SK-N-MC (cell line): ENCODE data around the gene FBXL17.
"Not testable (repeated sequence)": the region's sequence is repeated elsewhere in the genome, so short reads cannot be mapped to it uniquely, and the experiment has no call there.

ENCODE experiments used
- DNase-seq: peaks from one replicate; pipeline ENCODE4 v3.0.0-alpha.2; 2011; ENCODE audit warnings: low read depth, low spot score
- H3K27ac ChIP-seq: fragments of 200-600 bp; sonication (generic); 2 replicates; pipeline ENCODE4 v1.5.1; 2016; ENCODE audit warnings: mixed run types
- H3K36me3 ChIP-seq: fragments of 200-600 bp; sonication (generic); 2 replicates; pipeline ENCODE4 v1.6.1; 2017; ENCODE audit warnings: antibody characterized with exemption, low read length, mixed read lengths; ENCODE audit not compliant: insufficient read depth
- H3K4me3 ChIP-seq: fragments of 200-600 bp; sonication (generic); 2 replicates; pipeline ENCODE4 v1.5.1; 2016
- H3K9ac ChIP-seq: fragments of 200-600 bp; sonication (generic); 2 replicates; pipeline ENCODE4 v1.8.0; 2017; ENCODE audit warnings: mixed run types, mixed read lengths; ENCODE audit not compliant: insufficient read length
- H3K9me3 ChIP-seq: fragments of 200-600 bp; sonication (generic); 2 replicates; pipeline ENCODE4 v1.6.1; 2017; ENCODE audit warnings: low read depth, mild to moderate bottlenecking, antibody characterized with exemption, low read length, moderate library complexity, mixed read lengths
- EZH2 ChIP-seq: fragments of 200-600 bp; sonication (generic); IDR thresholded peaks from one replicate; pipeline ENCODE4 v1.6.1; 2017; ENCODE audit warnings: antibody characterized with exemption
- FOXP2 ChIP-seq: optimal IDR thresholded peaks from 2 replicates; pipeline ENCODE3; 2011; ENCODE audit warnings: mild to moderate bottlenecking, moderate library complexity; ENCODE audit not compliant: insufficient read depth; ENCODE audit errors: extremely low read length, control extremely low read depth
- POLR2AphosphoS5 ChIP-seq: IDR thresholded peaks from 2 replicates; pipeline ENCODE4 v1.6.1; 2012; ENCODE audit warnings: mild to moderate bottlenecking, low read depth, low read length, borderline replicate concordance

The FBXL17 gene

GRCh38 chr5:108398964-108399363, 17.1 kb upstream of the FBXL17 start:
- DNase-seq: no peak
- Histone ChIP-seq H3K9me3 (no peaks in the 10 kb centered on the region), H3K36me3 (no peaks in the 10 kb centered on the region), H3K4me3 (no peak overlapping the region), H3K27ac (no peak overlapping the region), H3K9ac (no peak overlapping the region)
- TF ChIP-seq EZH2 (no peak), FOXP2 (no peak), POLR2AphosphoS5 (no peak)

- H3K9ac ChIP-seq, H3K4me3 ChIP-seq, H3K27ac ChIP-seq, H3K36me3 ChIP-seq, DNase-seq, H3K9me3 ChIP-seq: not testable (repeated sequence)
Measured at GRCh38 chr5:108396837-108397236, 14.9 kb upstream of the FBXL17 start.

DNA sequence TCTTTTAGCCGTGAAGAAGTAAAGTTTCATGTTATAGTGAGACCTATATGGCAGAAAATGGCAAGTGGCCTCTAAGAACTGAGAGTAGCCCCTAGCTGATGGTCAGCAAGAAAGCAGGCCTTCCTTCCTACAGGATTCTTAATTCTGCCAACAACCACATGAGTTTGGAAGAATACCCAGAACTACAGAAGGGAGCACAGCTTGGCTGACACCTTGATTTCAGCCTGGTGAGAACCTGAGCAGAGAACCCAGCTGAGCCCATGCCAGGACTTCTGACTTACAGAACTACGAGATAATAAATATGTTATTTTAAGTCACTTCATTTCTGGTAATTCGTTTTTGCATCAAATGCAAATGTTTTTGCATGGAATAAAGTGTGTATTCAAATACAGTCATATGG, 5.9 kb upstream of the FBXL17 start:
- no peak overlapping the region for H3K4me3 ChIP-seq
- H3K9me3 ChIP-seq: no peaks in the 10 kb centered on the region
- no peak overlapping the region for H3K9ac ChIP-seq
- no peak for TF ChIP-seq FOXP2
- no peak for TF ChIP-seq POLR2AphosphoS5
- no peak for TF ChIP-seq EZH2
- DNase-seq: no peak
- no peaks in the 10 kb centered on the region for H3K36me3 ChIP-seq
- H3K27ac ChIP-seq: no peak overlapping the region

DNA sequence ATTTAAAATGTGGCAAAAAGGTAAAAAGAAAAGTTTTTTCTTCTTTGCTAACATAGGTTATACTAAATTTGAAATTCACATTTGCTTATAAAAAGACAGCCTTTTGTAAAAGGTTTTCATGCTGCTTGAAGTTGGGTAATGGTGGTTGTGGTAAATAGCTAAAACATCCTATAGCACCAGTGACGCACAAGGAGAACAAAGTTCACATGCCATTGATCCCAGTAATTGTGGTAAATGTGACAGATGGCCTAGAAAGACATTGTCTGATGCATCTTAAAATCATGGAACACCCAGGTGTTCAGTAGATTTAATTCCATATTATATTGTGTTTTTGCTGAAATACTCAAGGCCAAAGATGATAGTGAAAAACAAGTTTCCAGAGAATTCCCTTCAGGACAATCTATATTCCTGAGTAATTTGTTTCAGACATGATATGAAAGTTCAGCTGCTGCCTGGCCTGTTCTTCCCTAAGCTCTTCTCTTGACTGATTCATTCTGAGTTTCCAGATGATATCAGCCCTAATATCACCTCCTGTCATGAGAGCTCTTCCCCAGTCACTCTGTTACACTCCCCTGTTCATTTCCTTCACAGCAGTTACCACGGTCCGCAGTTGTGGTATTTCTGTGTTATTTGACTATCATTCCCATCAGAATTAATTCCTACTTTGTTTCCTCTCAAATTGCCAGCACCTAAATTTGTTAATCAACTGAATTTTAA, 4.6 kb upstream of the FBXL17 start:
- TF ChIP-seq EZH2 (no peak), POLR2AphosphoS5 (no peak), FOXP2 (no peak)
- no peak for DNase-seq

GRCh38 chr5:108384741-108385140, 2.8 kb upstream of the FBXL17 start:
- DNase-seq: no peak
- no peak overlapping the region for H3K9ac ChIP-seq
- H3K27ac ChIP-seq: no peak overlapping the region
- H3K9me3 ChIP-seq: no peaks in the 10 kb centered on the region
- H3K4me3 ChIP-seq: no peak overlapping the region
- TF ChIP-seq EZH2 (no peak), POLR2AphosphoS5 (no peak), FOXP2 (no peak)
- H3K36me3 ChIP-seq: no peaks in the 10 kb centered on the region

More for the DNA sequence above, 4.6 kb upstream of the FBXL17 start:
- Histone ChIP-seq H3K9me3 (no peaks in the 10 kb centered on the region), H3K27ac (no peak overlapping the region), H3K9ac (no peak overlapping the region), H3K4me3 (no peak overlapping the region), H3K36me3 (no peaks in the 10 kb centered on the region)

DNA sequence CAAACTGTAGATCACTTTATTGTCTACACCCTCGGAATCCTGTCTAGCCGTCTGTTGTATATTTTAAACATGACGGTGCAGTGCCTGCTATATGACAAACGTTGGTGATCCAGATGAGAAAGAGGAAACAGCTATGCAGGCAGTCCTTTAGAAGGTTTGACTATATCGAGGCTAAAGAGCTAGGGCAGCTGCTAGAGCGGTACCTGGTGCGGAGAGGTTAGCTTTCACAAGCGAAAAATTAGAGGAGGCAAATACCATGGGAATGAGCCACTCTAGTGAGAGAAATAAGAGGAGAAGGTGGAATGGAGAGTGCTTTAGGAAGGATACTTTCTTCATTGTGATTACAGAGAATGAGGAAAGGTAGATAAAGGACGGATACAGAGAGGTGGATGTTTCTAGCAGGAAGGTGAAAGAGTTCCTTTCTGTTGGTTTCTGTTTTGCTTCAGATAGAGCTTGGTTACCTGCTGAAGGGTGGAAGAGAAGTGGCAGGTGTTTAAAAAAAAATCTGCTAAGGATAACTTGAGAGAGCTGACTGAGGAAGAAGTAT, 959 bp upstream of the FBXL17 start:
- no peak for DNase-seq
- H3K9ac ChIP-seq: peak overlapping the region; percentile 91
- H3K27ac ChIP-seq: no peak overlapping the region
- H3K36me3 ChIP-seq: no peaks in the 10 kb centered on the region
- no peak for TF ChIP-seq EZH2
- H3K4me3 ChIP-seq: peak overlapping the region; percentile 79
- no peaks in the 10 kb centered on the region for H3K9me3 ChIP-seq

GRCh38 chr5:108381350-108381953, 446 bp downstream of the FBXL17 start:
- Histone ChIP-seq H3K9ac (peak overlapping the region; percentile 91), H3K36me3 (no peaks in the 10 kb centered on the region), H3K27ac (peak overlapping the region; percentile 70; the same call in 1 of the 2 replicates), H3K9me3 (no peaks in the 10 kb centered on the region), H3K4me3 (peak overlapping the region; percentile 79)
- TF ChIP-seq EZH2 (no peak), FOXP2 (no peak), POLR2AphosphoS5 (no peak)
- no peak for DNase-seq

DNA sequence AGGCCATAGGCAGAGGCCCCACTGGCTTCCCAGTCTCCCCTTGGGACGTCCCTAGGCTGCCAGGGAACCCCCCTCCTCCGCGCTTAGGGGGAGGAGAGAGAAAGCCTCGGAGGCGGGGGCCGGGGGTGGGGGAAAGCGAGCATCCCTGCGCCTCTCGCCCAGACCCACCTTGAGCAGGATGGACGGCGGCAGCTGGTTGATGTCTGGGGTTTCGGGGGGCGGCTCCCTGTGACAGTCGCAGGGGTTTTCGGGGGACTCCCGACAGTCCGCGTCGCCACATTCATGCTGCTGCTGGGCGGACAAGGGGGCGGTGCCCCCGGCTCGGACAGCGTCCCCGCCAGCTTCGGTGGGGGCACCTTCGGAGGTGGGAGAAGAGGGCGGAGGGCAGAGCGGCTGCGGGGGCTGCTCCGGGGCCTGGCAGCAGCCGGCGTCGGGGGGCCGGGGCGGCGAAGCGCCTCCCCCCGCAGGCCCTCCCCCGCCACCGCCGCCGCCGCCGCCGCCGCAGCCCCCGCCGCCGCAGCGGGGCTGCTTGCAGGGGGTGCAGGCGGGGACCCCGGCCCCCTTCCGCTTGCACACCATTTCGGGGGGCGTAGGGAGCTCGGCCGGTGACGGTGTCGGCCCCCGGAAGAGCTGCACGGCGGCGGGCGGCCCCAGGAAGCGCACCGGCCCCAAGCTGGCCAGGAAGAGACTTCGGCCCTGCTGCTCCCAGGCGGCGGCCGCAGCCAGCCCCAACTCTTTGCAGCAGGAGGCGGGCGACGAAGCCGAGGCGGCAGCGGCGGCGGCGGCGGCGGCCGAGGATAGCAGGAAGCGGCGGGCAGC, 1.2 kb downstream of the FBXL17 start:
- H3K27ac ChIP-seq: no peak overlapping the region
- H3K4me3 ChIP-seq: peak overlapping the region; percentile 79
- peak overlapping the region; percentile 91 for H3K9ac ChIP-seq
- DNase-seq: no peak
- no peaks in the 10 kb centered on the region for H3K36me3 ChIP-seq
- no peak for TF ChIP-seq FOXP2
- TF ChIP-seq EZH2: no peak
- no peak for TF ChIP-seq POLR2AphosphoS5
- H3K9me3 ChIP-seq: no peaks in the 10 kb centered on the region
